Erythroblast (primary cell): Measurements from ENCODE around the gene SOX12.

Source experiments
- GATA1 ChIP-seq: IDR thresholded peaks from 2 replicates; pipeline ENCODE4 v1.6.1; 2011; ENCODE audit warnings: low read depth, mild to moderate bottlenecking, control low read depth, low read length, moderate library complexity
- POLR2A ChIP-seq: IDR thresholded peaks from 2 replicates; pipeline ENCODE4 v1.6.1; 2011; ENCODE audit warnings: mild to moderate bottlenecking, low read length

DNA sequence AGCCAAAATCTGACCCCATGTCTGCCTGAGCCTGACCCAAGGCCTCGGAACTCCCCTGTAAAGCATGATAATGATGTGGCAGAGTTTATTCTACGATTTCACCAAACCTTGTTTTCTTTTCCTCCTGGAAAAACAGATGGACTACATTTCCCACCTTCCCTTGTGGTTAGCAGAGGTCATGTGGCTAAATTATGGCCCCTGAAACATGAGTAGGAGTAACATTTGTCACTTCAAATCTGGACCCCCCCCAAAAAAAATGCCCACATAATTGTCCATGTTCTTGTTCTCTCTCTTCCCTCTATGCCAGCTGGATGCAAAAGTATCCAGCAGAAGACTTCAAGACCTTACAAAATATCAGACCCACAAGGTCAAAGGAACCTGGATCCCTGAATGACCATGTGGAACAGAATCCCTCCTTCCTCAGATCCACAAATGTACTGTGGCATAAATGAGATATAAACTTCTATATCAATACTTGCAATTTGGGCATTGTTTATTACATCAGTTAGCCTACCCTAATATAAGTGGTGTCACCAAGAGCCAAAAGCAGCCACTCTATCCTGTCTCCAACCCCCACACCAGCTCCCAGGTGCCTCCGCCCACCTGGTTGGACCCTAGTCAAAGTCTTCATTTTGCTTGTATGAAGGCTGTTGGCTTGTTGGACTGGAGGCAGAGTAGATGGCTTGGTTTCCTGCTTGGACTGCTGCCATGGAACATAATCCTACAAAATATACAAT is 36.2 kb upstream of the SOX12 start:
- TF ChIP-seq POLR2A (no peak), GATA1 (no peak)
